Heart right ventricle (tissue), 16 donors: Measurements from ENCODE around the gene SHROOM3. TPM values are rescaled to one million over a fixed set of nuclear protein-coding genes. Genes with fewer than 3 reads are reported as not detected.

Experiments used
- ATAC-seq, 8 donors: fragments of 200-7000 bp; cut with Tn5 transposase; one replicate each; pipeline ENCODE4 v1.9.1; 2020; ENCODE audit warnings: mild to moderate bottlenecking in 8 of 8, moderate library complexity in 8 of 8, moderate number of reproducible peaks in 1 of 8
- DNase-seq, 2 donors: peaks; one replicate each; pipeline ENCODE4 v3.0.0-alpha.2; 2020
- H3K27ac ChIP-seq, 10 donors: fragments of 200-600 bp; sonication (generic) in 2 of 10; one replicate each; pipeline versions ENCODE4 v1.5.0 to v1.8.0; 2020 to 2022; ENCODE audit warnings: mild to moderate bottlenecking in 3 of 10
- H3K27me3 ChIP-seq, 7 donors: fragments of 200-600 bp; one replicate each; pipeline ENCODE4 v1.8.0; 2021 to 2022; ENCODE audit warnings: mild to moderate bottlenecking in 2 of 7
- H3K36me3 ChIP-seq, 9 donors: fragments of 200-600 bp; sonication (generic) in 1 of 9; one replicate each; pipeline versions ENCODE4 v1.5.0 to v1.8.0; 2020 to 2022; ENCODE audit warnings: mild to moderate bottlenecking in 2 of 9
- H3K4me1 ChIP-seq, 9 donors: fragments of 200-600 bp; sonication (generic) in 1 of 9; one replicate each; pipeline versions ENCODE4 v1.5.0 to v1.8.0; 2020 to 2022; ENCODE audit warnings: mild to moderate bottlenecking in 4 of 9
- H3K4me3 ChIP-seq, 10 donors: fragments of 200-600 bp; sonication (generic) in 2 of 10; one replicate each; pipeline versions ENCODE4 v1.5.0 to v1.8.0; 2020 to 2022; ENCODE audit warnings: mild to moderate bottlenecking in 7 of 10, moderate library complexity in 2 of 10
- H3K9me3 ChIP-seq, 11 donors: fragments of 200-600 bp in 10 of 11; sonication (generic) in 2 of 11; one replicate each; pipeline versions ENCODE4 v1.5.0 to v1.8.0; 2013 to 2022; ENCODE audit warnings: mild to moderate bottlenecking in 2 of 11, control low read depth in 1 of 11, moderate library complexity in 1 of 11
- CTCF ChIP-seq, 9 donors: fragments of 200-600 bp; sonication (generic) in 2 of 9; IDR thresholded peaks; one replicate each; pipeline versions ENCODE4 v1.5.0 to v1.8.0; 2021 to 2022; ENCODE audit warnings: antibody characterized with exemption in 9 of 9, mild to moderate bottlenecking in 5 of 9, moderate library complexity in 1 of 9
- WGBS, 2 donors: extraction: QIAGEN DNeasy Blood & Tissue Kit; methylation state at CpG; one replicate each; pipeline ENCODE4 v1.1.7; 2013; ENCODE audit warnings: inconsistent platforms in 1 of 2; 5-methylcytosine and 5-hydroxymethylcytosine counted together
- intact Hi-C, 10 donors: fragments of 100-400 bp; cut with DNase I; formaldehyde crosslinking; loops; one replicate each; pipeline versions ENCODE4 v1.11.1 to v1.14.2; 2022
- polyA plus RNA-seq, 2 donors: library from polyadenylated mRNA; stranded (reverse); fragments of 200-250 nt; gene quantifications; one replicate each; pipeline ENCODE4 v1.2.3, GENCODE V29; 2013
- total RNA-seq, 10 donors: library from RNA; stranded (reverse); fragmentation: NEBNext Ultra II Directional in 3 of 10; extraction: Animal tissue kit (Norgen Biotek cat#: 25700) in 3 of 10; gene quantifications; one replicate each; pipeline versions ENCODE4 v1.2.1 to v1.2.4, GENCODE V29; 2021 to 2023
- donor health status: Arrhythmogenic right ventricular cardiomyopathy.
- donor health status: ischemic (EF 13 %, LVEDD 7.1; RV severe dilation, severe dysfunction).
- donor health status: healthy with polysubstance abuse.
- donor health status: DM: no; HTN: yes; CAD: no.
- donor health status: DM: no; HTN: no; CAD: no.
- donor health status: ischemic (EF 25% LVEDD 6.9; RV normal size, moderate dysfunction).
- donor health status: ischemic (EF 25% LVEDD 5.7; RV mildly dilated, moderate dysfunction).
- donor health status: healthy.
- donor health status: DM: yes; HTN: yes; CAD: no.
- donor health status: Ischemic cardiomyopathy.
- donor health status: ischemic (EF 35%, LVEDD 5.7; RV mildly dilated, moderate dysfunction).
- donor health status: nonischemic (EF 11% LVEDD 7.7; RV severe dilation, severe dysfunction).
- donor health status: DM: yes; HTN: yes; CAD: no.
- donor health status: PGD.
- donor health status: ischemic (EF 29% LVEDD 5.4; RV normal size, mild dysfunction).
- donor health status: nonischemic (EF 23%, LVEDD 6.1; RV moderate dilation, normal function).

Gene SHROOM3
- total and polyA plus RNA-seq, 12 donors, result 1.7 to 33.3 (median 15.9) TPM

- Histone ChIP-seq H3K27ac (no peak overlapping the region), H3K4me1 (peaks cover 0 to 16% (median 0%) of the 10 kb centered on the region in 9 donors), H3K36me3 (no peaks in the 10 kb centered on the region), H3K9me3 (peaks cover 0 to 5% (median 0%) of the 10 kb centered on the region in 11 donors), H3K27me3 (peaks cover 0 to 26% (median 11%) of the 10 kb centered on the region in 7 donors), H3K4me3 (no peak overlapping the region)
- DNase-seq (no peak), ATAC-seq (no peak)
- intact Hi-C loops, result loop anchor here in 6 of 10 donors (5.0 to 10.0 kb wide), 3 partner anchors 58 to 765 kb away; no protein-coding TSS in a partner anchor
- 94 to 95% methylated on average over 2 of the region's 2 CpGs for WGBS, 2 donors
- TF ChIP-seq CTCF (IDR thresholded peaks at IDR 0.05), result no peak
These were observed 4.5 kb downstream of the SHROOM3 start for GRCh38 chr4:76439491-76439890.

- TF ChIP-seq CTCF (IDR thresholded peaks at IDR 0.05), result no peak
- no peak for DNase-seq
- WGBS, 2 donors, result 86 to 93% methylated on average over 9 of the region's 9 CpGs
- intact Hi-C loops, result no loop called here
- H3K4me1 ChIP-seq, result peaks cover 0 to 3% (median 0%) of the 10 kb centered on the region in 9 donors
- peaks cover 0 to 5% (median 0%) of the 10 kb centered on the region in 11 donors for H3K9me3 ChIP-seq
- no peak for ATAC-seq
- peaks cover 0 to 11% (median 0%) of the 10 kb centered on the region in 7 donors for H3K27me3 ChIP-seq
- no peak overlapping the region for H3K4me3 ChIP-seq
- no peaks in the 10 kb centered on the region for H3K36me3 ChIP-seq
- H3K27ac ChIP-seq, result no peak overlapping the region
These were observed 6.9 kb downstream of the SHROOM3 start for GRCh38 chr4:76441881-76442280.

GRCh38 chr4:76442807-76443206, 7.8 kb downstream of the SHROOM3 start:
- DNase-seq (no peak), ATAC-seq (no peak)
- Histone ChIP-seq H3K9me3 (peaks cover 0 to 5% (median 0%) of the 10 kb centered on the region in 11 donors), H3K27ac (no peak overlapping the region), H3K36me3 (no peaks in the 10 kb centered on the region), H3K4me1 (peaks cover 0 to 9% (median 5%) of the 10 kb centered on the region in 9 donors), H3K27me3 (peaks cover 0 to 9% (median 0%) of the 10 kb centered on the region in 7 donors), H3K4me3 (no peak overlapping the region)
- intact Hi-C loops, result no loop called here
- 88 to 95% methylated on average over 3 of the region's 3 CpGs for WGBS, 2 donors
- TF ChIP-seq CTCF (IDR thresholded peaks at IDR 0.05), result no peak

GRCh38 chr4:76443376-76443775, 8.3 kb downstream of the SHROOM3 start:
- H3K4me1 ChIP-seq, result peaks cover 0 to 11% (median 5%) of the 10 kb centered on the region in 9 donors
- no peak overlapping the region for H3K27ac ChIP-seq
- peaks cover 0 to 5% (median 0%) of the 10 kb centered on the region in 11 donors for H3K9me3 ChIP-seq
- ATAC-seq (no peak), DNase-seq (no peak)
- no peak overlapping the region for H3K4me3 ChIP-seq
- peaks cover 0 to 3% (median 0%) of the 10 kb centered on the region in 7 donors for H3K27me3 ChIP-seq
- TF ChIP-seq CTCF (IDR thresholded peaks at IDR 0.05), result no peak
- H3K36me3 ChIP-seq, result no peaks in the 10 kb centered on the region
- WGBS, 2 donors, result 79 to 81% methylated on average over 1 of the region's 1 CpG
- intact Hi-C loops, result no loop called here
